Measurements from ENCODE around the gene GPC5.

GPC5 gene

DNA sequence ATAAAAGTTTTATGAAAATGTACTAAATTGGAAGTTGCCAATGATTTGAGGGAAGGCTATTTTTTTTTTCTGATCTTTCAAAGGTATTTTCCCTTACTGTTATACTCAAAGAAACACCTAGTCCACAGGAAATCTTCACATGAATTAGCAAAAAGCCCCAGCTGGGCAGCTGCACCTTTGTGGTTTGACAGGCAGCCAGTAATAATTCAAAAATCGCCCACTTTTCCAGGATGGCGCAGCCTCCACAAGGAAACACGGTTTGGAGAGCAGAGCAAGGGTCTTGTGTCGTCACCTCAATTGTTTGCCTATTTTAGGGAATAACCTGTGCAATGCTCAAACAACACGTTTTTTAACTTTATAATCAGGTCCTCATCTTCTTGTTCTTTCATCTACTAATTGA is 1503.3 kb downstream of the GPC5 start:
- Histone ChIP-seq H3K9me3 (ENCODE audit: control insufficient read depth, low read depth, low read length) (no peaks in the 10 kb centered on the region), H3K9ac (ENCODE audit: low read length) (no peak overlapping the region), H3K4me1 (ENCODE audit: control insufficient read depth, low read depth, low read length) (no peaks in the 10 kb centered on the region), H3K27ac (ENCODE audit: low read length) (no peak overlapping the region), H3K4me3 (ENCODE audit: low read length) (no peak overlapping the region), H3K27me3 (ENCODE audit: control insufficient read depth, insufficient read depth, low read length) (no peaks in the 10 kb centered on the region), H3K36me3 (ENCODE audit: control insufficient read depth, low read depth, low read length) (no peaks in the 10 kb centered on the region)

DNA sequence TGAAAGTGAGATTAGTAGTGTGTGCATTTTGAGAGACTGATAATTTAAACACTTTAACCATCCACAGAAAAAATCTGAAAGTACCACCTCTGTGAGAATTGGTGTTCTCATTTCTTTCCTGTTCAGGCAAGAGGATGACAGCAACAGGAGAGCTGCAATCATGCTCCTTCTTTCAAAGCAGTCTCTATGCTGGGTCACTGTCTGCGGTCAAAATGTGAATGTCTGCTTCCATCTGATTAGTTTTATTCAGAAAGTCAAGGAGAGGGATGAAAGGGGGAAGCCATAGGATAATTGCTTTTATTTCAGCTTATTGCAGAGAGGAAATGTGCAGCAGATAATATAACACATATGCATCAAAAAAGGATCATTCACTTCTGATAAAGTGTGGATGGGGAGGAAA is 1514.2 kb downstream of the GPC5 start:
- Histone ChIP-seq H3K9ac (ENCODE audit: low read length) (no peak overlapping the region), H3K36me3 (ENCODE audit: control insufficient read depth, low read depth, low read length) (no peaks in the 10 kb centered on the region), H3K4me1 (ENCODE audit: control insufficient read depth, low read depth, low read length) (no peaks in the 10 kb centered on the region), H3K27me3 (ENCODE audit: control insufficient read depth, insufficient read depth, low read length) (no peaks in the 10 kb centered on the region), H3K4me3 (ENCODE audit: low read length) (no peak overlapping the region), H3K27ac (ENCODE audit: low read length) (no peak overlapping the region), H3K9me3 (ENCODE audit: control insufficient read depth, low read depth, low read length) (no peaks in the 10 kb centered on the region)

DNA sequence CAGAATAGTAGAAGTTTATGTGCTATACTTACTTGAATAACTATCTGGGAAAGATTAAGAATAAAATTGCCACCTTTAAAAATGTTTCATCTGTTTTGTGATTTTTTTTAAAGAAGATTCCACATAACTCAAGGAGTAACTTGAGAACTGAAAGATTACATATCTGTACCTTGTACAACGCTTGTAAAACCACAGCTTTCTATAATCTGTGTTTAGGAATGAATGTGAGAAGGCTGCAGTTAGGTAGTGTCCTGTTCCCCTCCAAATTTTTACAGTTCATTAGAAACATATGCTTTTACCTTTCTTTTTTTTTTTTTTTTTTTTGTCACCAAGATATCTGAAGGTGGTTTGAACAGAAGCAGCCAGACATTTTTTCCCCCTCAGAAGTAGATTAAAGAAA is 1515.4 kb downstream of the GPC5 start:
- Histone ChIP-seq H3K4me1 (ENCODE audit: control insufficient read depth, low read depth, low read length) (no peaks in the 10 kb centered on the region), H3K4me3 (ENCODE audit: low read length) (no peak overlapping the region), H3K9ac (ENCODE audit: low read length) (no peak overlapping the region), H3K36me3 (ENCODE audit: control insufficient read depth, low read depth, low read length) (no peaks in the 10 kb centered on the region), H3K9me3 (ENCODE audit: control insufficient read depth, low read depth, low read length) (no peaks in the 10 kb centered on the region), H3K27me3 (ENCODE audit: control insufficient read depth, insufficient read depth, low read length) (no peaks in the 10 kb centered on the region), H3K27ac (ENCODE audit: low read length) (no peak overlapping the region)

Data from iPS-18a (cell line).